H1 (cell line): ENCODE measurements around the gene CIB4. TPM values are rescaled to one million over a fixed set of nuclear protein-coding genes. Genes with fewer than 3 reads are reported as not detected.

Experiments used
- HDAC6 ChIP-seq: IDR thresholded peaks from one replicate; pipeline ENCODE4 v1.7.1; 2012; ENCODE audit warnings: low read depth, mild to moderate bottlenecking, inconsistent platforms, low read length, moderate library complexity
- RNF2 ChIP-seq: fragments of 200-900, 300-1000 bp; sonication (generic); IDR thresholded peaks from 2 replicates; pipeline ENCODE4 v1.7.1; 2016; ENCODE audit warnings: borderline replicate concordance, low read depth, mild to moderate bottlenecking, antibody characterized with exemption, low read length; ENCODE audit not compliant: poor library complexity, severe bottlenecking; ENCODE audit errors: missing control alignments
- SRF ChIP-seq: IDR thresholded peaks from 2 replicates; pipeline ENCODE4 v1.6.1; 2011; ENCODE audit warnings: mild to moderate bottlenecking, low read depth, low read length, moderate library complexity
- polyA plus RNA-seq, 7 experiments: library from polyadenylated mRNA; depleted of rRNA in 3 of 7; stranded (reverse) in 5 of 7; unstranded in 2 of 7; fragments of >200 nt in 5 of 7; fragments of 200-250 nt in 2 of 7; gene quantifications; 1 replicate in 5 of 7; 2 replicates in 1 of 7; 4 replicates in 1 of 7; pipeline versions ENCODE4 v1.2.1 to v1.2.3, GENCODE V29; 2011 to 2013; ENCODE audit warnings: missing spikeins in 2 of 7, mixed read lengths in 2 of 7
- total RNA-seq: library from RNA; stranded (reverse); fragmentation: NEBNext Ultra II Directional; extraction: Animal tissue kit (Norgen Biotek cat#: 25700); gene quantifications from 2 replicates; pipeline ENCODE4 v1.2.1, GENCODE V29; 2021
- TF ChIP-seq, protein P1 (sequence below): fragments of 300-600 bp; sonication (generic); IDR thresholded peaks from 2 replicates; pipeline ENCODE4 v1.7.1; 2012; ENCODE audit warnings: low read length, moderate library complexity, mild to moderate bottlenecking, inconsistent platforms; ENCODE audit not compliant: insufficient replicate concordance

The CIB4 gene
- total and polyA plus RNA-seq, 2 of the 8 experiments (the other 6 are each of a cell fraction or from before 2014, with no cell fraction given), result not detected

DNA sequence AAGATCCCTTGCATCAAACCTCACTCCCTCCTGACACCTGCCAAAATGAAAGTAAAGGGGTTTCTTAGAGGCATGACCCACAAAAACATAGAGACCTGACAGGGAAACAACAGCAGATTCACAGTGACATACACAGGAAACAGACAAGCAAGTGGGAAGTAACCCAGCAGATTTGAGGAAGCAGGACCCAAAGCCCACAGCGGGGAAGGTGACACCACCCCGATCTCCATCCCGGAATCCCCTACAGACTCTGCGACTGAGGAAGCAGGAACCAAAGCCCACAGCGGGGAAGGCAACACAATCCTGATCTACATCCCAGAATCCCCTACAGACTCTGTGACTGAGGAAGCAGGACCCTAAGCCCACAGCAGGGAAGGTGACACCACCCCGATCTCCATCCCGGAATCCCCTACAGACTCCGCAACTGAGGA, 21.6 kb downstream of the CIB4 start (continued):
- TF ChIP-seq HDAC6, result no peak
- TF ChIP-seq RNF2, result no peak
- TF ChIP-seq, protein P1, sequence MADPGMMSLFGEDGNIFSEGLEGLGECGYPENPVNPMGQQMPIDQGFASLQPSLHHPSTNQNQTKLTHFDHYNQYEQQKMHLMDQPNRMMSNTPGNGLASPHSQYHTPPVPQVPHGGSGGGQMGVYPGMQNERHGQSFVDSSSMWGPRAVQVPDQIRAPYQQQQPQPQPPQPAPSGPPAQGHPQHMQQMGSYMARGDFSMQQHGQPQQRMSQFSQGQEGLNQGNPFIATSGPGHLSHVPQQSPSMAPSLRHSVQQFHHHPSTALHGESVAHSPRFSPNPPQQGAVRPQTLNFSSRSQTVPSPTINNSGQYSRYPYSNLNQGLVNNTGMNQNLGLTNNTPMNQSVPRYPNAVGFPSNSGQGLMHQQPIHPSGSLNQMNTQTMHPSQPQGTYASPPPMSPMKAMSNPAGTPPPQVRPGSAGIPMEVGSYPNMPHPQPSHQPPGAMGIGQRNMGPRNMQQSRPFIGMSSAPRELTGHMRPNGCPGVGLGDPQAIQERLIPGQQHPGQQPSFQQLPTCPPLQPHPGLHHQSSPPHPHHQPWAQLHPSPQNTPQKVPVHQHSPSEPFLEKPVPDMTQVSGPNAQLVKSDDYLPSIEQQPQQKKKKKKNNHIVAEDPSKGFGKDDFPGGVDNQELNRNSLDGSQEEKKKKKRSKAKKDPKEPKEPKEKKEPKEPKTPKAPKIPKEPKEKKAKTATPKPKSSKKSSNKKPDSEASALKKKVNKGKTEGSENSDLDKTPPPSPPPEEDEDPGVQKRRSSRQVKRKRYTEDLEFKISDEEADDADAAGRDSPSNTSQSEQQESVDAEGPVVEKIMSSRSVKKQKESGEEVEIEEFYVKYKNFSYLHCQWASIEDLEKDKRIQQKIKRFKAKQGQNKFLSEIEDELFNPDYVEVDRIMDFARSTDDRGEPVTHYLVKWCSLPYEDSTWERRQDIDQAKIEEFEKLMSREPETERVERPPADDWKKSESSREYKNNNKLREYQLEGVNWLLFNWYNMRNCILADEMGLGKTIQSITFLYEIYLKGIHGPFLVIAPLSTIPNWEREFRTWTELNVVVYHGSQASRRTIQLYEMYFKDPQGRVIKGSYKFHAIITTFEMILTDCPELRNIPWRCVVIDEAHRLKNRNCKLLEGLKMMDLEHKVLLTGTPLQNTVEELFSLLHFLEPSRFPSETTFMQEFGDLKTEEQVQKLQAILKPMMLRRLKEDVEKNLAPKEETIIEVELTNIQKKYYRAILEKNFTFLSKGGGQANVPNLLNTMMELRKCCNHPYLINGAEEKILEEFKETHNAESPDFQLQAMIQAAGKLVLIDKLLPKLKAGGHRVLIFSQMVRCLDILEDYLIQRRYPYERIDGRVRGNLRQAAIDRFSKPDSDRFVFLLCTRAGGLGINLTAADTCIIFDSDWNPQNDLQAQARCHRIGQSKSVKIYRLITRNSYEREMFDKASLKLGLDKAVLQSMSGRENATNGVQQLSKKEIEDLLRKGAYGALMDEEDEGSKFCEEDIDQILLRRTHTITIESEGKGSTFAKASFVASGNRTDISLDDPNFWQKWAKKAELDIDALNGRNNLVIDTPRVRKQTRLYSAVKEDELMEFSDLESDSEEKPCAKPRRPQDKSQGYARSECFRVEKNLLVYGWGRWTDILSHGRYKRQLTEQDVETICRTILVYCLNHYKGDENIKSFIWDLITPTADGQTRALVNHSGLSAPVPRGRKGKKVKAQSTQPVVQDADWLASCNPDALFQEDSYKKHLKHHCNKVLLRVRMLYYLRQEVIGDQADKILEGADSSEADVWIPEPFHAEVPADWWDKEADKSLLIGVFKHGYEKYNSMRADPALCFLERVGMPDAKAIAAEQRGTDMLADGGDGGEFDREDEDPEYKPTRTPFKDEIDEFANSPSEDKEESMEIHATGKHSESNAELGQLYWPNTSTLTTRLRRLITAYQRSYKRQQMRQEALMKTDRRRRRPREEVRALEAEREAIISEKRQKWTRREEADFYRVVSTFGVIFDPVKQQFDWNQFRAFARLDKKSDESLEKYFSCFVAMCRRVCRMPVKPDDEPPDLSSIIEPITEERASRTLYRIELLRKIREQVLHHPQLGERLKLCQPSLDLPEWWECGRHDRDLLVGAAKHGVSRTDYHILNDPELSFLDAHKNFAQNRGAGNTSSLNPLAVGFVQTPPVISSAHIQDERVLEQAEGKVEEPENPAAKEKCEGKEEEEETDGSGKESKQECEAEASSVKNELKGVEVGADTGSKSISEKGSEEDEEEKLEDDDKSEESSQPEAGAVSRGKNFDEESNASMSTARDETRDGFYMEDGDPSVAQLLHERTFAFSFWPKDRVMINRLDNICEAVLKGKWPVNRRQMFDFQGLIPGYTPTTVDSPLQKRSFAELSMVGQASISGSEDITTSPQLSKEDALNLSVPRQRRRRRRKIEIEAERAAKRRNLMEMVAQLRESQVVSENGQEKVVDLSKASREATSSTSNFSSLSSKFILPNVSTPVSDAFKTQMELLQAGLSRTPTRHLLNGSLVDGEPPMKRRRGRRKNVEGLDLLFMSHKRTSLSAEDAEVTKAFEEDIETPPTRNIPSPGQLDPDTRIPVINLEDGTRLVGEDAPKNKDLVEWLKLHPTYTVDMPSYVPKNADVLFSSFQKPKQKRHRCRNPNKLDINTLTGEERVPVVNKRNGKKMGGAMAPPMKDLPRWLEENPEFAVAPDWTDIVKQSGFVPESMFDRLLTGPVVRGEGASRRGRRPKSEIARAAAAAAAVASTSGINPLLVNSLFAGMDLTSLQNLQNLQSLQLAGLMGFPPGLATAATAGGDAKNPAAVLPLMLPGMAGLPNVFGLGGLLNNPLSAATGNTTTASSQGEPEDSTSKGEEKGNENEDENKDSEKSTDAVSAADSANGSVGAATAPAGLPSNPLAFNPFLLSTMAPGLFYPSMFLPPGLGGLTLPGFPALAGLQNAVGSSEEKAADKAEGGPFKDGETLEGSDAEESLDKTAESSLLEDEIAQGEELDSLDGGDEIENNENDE, result no peak
- TF ChIP-seq SRF, result no peak
